HG03565 (cell line): ENCODE results near the gene RAPGEF2.
"Not testable (repeated sequence)": the region's sequence is repeated elsewhere in the genome, so short reads cannot be mapped to it uniquely, and the experiment has no call there.

Experiments used
- ATAC-seq: cut with Tn5 transposase; IDR thresholded peaks from one replicate; pipeline ENCODE4 v1.9.1; 2021; ENCODE audit warnings: mild to moderate bottlenecking, moderate library complexity; ENCODE audit not compliant: unreplicated experiment

RAPGEF2 gene

DNA sequence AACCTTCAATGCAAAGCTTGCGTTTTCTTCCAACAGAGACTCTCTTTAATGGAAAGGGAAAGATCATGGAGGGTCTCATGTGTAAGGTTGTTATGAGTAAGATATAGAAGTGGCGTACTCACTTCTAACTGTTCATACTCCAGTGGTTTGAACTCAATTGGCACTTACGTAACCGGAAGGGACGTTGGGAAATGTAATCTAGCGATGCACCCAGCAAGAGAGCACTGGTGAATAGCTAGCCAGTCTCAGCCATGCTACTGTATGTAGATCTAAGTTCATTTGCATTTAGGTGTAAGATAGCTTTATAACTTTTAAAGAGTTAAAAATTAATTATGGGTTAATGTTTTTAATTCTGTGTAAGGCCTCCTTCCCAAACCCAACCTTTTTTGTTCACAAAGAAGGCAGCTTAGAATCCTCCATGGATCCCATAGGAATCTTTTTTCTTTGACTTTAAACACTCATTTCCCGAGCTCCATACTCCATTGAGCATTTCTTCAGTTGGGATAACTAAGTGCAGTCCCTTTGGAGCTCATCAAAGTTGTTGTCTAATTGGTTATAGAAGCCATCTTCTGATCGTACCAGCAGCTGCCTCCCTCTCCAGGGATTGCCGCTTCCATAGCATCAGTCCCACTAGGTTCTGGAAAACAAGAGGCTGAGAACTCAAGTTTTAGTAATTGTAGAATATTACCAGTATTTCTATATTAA lies 191.1 kb downstream of the RAPGEF2 start:
- ATAC-seq: no peak

GRCh38 chr4:159296061-159296460 lies 193.2 kb downstream of the RAPGEF2 start:
- ATAC-seq: no peak

DNA sequence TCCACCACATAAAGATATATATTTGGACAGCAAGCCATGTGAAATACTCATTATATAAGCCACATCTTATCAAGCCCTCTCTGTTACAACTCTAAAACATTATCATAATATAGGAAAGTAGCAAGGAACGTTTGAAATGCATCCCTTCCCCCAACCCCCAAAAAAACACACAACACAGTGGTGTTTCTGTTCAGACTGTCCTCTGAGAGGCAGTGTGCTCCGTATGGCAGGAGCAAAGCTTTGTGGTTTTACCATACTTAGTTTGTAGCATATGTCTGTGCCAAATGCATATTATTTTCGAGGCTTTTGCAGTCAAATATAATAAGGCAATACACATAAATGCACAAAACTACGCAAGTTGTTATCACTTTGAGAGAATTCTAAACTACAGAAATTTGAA lies 194.2 kb downstream of the RAPGEF2 start:
- ATAC-seq: no peak

DNA sequence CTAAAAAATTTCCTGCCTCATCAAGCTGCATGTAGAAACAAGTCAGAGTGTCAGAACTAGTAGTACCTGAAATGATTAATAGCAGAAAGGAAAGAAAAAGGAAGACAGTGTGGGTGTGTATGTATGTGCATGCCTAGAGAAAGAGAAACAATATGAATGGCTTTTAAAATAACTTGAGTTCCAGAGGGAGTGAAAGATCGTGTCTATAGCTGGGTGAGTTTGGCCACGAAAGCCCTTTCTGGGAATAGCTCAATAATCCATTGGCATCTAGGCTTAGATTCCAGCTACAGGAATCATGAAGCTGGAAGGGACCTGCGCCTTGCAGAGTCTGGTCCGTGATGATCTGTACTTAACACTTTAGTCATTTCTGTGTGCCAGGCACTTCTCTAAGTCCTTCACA lies 195.6 kb downstream of the RAPGEF2 start:
- peak; percentile 69 for ATAC-seq

- no peak for ATAC-seq
These were observed 200.6 kb downstream of the RAPGEF2 start for GRCh38 chr4:159303435-159303834.

GRCh38 chr4:159305129-159305528 lies 202.2 kb downstream of the RAPGEF2 start:
- ATAC-seq: no peak

DNA sequence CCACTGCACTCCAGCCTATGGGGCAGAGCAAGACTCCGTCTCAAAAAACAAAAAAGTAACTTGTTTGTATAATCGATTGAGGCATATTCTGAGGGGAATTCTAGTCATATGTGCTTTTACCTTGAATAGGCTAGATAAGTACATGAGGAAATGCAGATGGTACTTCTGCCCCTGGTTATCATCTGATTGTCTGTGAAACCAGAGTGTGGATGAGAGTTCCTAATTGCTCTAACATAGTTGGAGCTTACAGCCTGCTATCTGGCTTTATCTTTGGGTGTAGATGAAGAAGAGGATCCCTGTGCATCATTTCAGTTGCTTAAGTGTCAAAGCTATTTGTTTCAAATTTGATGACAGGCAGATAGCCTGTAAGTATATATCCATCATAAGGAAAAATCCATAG lies 205.1 kb downstream of the RAPGEF2 start:
- no peak for ATAC-seq

- ATAC-seq: no peak
These were observed 205.9 kb downstream of the RAPGEF2 start for GRCh38 chr4:159308566-159309340.

DNA sequence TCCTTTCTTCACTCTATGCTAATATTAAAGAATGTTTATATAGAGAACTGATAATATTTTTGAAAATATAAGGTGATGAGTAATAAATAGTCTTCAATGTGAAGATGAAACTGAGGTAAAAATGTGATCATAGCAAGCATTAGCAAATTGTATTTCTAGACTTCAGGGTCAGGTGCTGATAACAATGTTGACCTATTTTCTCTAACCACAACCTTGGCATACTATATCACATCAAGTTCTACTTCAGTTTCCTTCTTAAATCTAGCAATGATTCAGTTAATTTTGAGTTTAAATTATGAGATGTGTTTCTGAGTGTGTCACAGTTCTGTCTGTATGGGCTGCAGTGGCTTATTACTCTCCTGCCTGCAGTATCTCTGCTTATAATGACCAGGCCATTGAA lies 209.4 kb downstream of the RAPGEF2 start:
- ATAC-seq: no peak

- ATAC-seq: not testable (repeated sequence)
These were observed 213.0 kb downstream of the RAPGEF2 start for GRCh38 chr4:159315879-159316278.

DNA sequence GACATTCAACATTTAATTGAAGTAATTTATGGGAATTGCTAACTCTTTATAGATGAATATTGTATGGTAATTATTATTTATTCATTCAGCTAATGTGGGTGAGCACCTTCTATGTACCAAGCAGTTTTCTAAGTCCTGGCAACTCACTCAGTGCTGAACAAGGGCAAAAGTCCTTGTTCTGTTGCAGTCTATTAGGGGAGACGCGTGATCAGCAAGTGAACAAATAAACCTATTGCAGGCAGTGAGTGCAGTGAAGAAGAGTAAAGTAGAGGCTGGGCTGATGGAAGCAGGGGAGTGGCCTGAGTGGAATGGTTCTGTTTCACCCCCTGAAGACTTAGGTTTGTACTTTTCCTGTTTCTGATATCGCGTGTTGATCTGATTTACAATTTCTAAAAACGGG lies 214.3 kb downstream of the RAPGEF2 start:
- ATAC-seq: no peak

- no peak for ATAC-seq
These were observed 216.1 kb downstream of the RAPGEF2 start for GRCh38 chr4:159319027-159319426.

DNA sequence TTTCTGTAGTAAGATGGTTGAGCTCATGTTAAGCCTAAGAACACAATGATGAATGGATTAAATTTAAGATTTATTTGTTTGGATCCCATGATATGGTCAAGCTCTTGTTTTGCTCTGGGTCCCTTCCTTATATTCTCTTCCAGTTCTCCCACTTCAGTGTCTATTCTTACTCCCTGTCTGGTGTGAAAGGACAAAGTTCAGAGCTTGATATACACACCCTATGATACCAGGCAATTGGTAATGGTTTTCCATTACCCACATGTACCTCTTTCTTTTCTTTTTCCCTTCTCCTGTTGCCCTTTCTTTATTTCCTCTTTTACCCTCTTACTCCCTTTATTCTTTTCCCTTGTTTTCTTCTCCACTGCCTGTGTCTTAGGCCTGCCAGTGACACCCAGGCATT lies 223.6 kb downstream of the RAPGEF2 start:
- ATAC-seq: no peak

- ATAC-seq: no peak
These were observed 225.9 kb downstream of the RAPGEF2 start for GRCh38 chr4:159328766-159329165.

DNA sequence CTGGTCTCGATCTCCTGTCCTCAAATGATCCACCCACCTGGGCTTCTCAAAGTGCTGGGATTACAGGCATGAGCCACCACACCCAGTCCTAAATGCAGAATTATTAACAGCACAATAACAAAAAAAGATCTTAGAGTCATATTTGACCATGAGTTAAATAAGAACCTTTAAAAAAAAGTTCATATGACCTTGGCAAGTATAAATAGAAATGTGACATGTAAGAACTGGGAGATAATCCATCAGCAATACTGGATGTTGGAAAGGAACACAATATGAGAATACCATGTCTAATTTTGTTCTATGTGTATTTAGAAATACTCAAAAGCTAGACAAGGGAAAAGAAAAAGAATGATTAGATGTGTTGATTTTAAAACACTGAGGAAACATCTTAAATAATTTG lies 231.6 kb downstream of the RAPGEF2 start:
- no peak for ATAC-seq

DNA sequence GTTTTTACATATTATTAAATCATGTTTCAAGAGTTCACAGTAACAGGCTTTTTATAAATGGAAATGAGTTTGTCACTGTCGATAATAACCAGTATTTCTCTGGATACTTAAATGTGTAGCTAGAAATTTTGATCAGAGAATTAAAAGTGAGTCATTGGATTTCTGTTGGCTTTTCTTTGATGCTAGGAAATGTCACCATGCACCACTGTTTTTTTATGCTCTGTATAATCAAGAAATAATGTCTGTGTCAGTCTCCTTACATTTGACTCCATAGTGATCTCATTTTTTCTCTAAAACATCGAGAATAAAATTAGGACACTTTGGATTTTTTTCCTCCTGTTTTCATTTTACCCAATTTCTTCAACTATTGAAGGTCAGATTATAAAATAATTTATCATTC lies 234.2 kb downstream of the RAPGEF2 start:
- ATAC-seq: no peak

- ATAC-seq: no peak
These were observed 238.6 kb downstream of the RAPGEF2 start for GRCh38 chr4:159341522-159341921.

GRCh38 chr4:159342374-159342773 lies 239.5 kb downstream of the RAPGEF2 start:
- no peak for ATAC-seq

- ATAC-seq: no peak
These were observed 240.2 kb downstream of the RAPGEF2 start for GRCh38 chr4:159343116-159343515.

DNA sequence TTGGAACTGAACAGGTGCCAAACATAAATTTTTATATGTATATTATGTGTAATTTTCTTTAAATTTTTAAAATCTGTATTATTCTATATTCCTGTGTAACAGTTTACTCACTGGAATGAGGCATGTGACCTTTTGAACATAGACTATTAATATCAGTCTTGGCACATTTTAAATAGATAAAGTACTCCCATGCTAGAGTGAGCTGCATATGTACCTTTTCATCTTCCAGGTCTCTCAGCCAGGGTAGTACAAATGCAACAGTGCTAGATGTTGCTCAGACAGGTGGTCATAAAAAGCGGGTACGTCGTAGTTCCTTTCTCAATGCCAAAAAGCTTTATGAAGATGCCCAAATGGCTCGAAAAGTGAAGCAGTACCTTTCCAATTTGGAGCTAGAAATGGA lies 242.0 kb downstream of the RAPGEF2 start:
- no peak for ATAC-seq

GRCh38 chr4:159346681-159347080 lies 243.8 kb downstream of the RAPGEF2 start:
- ATAC-seq: no peak

DNA sequence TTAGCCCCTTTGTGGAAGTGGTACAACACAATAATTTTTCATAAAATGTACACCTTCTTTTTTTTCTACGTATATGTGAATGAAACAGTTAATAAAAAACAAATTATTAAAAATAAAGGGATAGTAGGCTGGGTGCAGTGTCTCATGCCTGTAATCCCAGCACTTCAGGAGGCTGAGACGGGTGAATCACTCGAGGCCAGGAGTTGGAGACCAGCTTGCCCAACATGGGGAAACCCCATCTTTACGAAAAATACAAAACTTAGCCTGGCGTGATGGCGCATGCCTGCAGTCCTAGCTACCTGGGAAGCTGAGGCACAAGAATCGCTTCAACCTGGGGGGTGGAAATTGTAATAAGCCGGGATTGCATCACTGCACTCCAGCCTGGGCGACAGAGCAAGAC lies 244.9 kb downstream of the RAPGEF2 start:
- ATAC-seq: no peak
